ENCODE measurements around the gene JTB. TPM values are rescaled to one million over a fixed set of nuclear protein-coding genes. Genes with fewer than 3 reads are reported as not detected.

JTB gene
- total and polyA plus RNA-seq, 9 of the 15 experiments (the other 6 are each of a cell fraction or from before 2014, with no cell fraction given), result 24.7 to 308 (median 151) TPM

DNA sequence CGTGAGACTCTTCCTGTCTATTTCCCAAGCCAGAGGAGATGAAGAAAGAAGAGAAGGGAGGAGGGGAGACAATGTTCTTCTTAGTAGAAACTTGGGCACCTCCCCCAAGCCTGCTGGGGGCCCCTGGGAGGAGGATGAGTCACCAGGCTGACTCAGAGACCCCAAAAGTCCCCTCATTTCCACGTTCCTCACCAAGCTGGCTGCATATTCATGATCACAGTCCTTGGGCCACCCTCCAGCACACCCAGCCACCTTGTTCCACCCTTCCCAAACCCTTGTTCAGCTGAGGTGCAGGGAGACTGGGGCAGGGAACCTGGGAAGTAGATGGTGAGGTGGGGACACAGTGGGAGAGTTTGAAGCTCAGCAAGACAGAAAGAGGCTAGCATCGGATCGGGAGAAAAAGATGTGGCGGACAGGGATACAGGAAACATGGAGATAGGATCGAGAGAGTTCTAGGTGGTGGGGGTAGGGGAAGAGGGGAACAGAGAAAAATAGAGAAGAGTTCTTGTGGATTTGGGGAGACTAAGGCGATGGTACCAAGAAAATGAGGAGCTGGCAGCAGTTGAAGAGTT lies 8.0 kb upstream of the JTB start (continued):
- TF ChIP-seq MITF (IDR thresholded peaks at IDR 0.05) (no peak), CHD4 (IDR thresholded peaks at IDR 0.05; ENCODE audit: insufficient read depth, insufficient replicate concordance, low read depth, low read length, poor library complexity, severe bottlenecking) (no peak), SRSF9 (IDR thresholded peaks at IDR 0.05; ENCODE audit: borderline replicate concordance, low read depth, low read length) (no peak), NBN (IDR thresholded peaks at IDR 0.05; ENCODE audit: low read depth) (no peak), HDAC1 (IDR thresholded peaks at IDR 0.05) (peak in 1 of 2 experiments; percentile 72; a peak in 2 of 4 replicates), THAP12 (CRISPR knock-in tag; IDR thresholded peaks at IDR 0.05) (no peak), HMG20B (CRISPR knock-in tag; IDR thresholded peaks at IDR 0.05) (no peak), ILF3 (IDR thresholded peaks at IDR 0.05; ENCODE audit: borderline replicate concordance) (no peak), SMAD3 (CRISPR knock-in tag; conservative IDR thresholded peaks at IDR 0.05) (no peak), HIVEP1 (CRISPR knock-in tag; IDR thresholded peaks at IDR 0.05) (no peak), L3MBTL2 (IDR thresholded peaks at IDR 0.05) (no peak), GTF2B (IDR thresholded peaks at IDR 0.05; ENCODE audit: extremely low read depth, insufficient read length) (no peak), ZNF695 (CRISPR knock-in tag; IDR thresholded peaks at IDR 0.05) (no peak), ZNF408 (CRISPR knock-in tag; IDR thresholded peaks at IDR 0.05; ENCODE audit: low read depth) (no peak), PRPF4 (IDR thresholded peaks at IDR 0.05; ENCODE audit: insufficient read depth, low read depth, low read length, poor library complexity, severe bottlenecking) (no peak)
- TF ChIP-seq, protein P1, sequence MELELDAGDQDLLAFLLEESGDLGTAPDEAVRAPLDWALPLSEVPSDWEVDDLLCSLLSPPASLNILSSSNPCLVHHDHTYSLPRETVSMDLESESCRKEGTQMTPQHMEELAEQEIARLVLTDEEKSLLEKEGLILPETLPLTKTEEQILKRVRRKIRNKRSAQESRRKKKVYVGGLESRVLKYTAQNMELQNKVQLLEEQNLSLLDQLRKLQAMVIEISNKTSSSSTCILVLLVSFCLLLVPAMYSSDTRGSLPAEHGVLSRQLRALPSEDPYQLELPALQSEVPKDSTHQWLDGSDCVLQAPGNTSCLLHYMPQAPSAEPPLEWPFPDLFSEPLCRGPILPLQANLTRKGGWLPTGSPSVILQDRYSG (tag; conservative IDR thresholded peaks at IDR 0.05; ENCODE audit: low read depth), result no peak
- TF ChIP-seq, protein P2, sequence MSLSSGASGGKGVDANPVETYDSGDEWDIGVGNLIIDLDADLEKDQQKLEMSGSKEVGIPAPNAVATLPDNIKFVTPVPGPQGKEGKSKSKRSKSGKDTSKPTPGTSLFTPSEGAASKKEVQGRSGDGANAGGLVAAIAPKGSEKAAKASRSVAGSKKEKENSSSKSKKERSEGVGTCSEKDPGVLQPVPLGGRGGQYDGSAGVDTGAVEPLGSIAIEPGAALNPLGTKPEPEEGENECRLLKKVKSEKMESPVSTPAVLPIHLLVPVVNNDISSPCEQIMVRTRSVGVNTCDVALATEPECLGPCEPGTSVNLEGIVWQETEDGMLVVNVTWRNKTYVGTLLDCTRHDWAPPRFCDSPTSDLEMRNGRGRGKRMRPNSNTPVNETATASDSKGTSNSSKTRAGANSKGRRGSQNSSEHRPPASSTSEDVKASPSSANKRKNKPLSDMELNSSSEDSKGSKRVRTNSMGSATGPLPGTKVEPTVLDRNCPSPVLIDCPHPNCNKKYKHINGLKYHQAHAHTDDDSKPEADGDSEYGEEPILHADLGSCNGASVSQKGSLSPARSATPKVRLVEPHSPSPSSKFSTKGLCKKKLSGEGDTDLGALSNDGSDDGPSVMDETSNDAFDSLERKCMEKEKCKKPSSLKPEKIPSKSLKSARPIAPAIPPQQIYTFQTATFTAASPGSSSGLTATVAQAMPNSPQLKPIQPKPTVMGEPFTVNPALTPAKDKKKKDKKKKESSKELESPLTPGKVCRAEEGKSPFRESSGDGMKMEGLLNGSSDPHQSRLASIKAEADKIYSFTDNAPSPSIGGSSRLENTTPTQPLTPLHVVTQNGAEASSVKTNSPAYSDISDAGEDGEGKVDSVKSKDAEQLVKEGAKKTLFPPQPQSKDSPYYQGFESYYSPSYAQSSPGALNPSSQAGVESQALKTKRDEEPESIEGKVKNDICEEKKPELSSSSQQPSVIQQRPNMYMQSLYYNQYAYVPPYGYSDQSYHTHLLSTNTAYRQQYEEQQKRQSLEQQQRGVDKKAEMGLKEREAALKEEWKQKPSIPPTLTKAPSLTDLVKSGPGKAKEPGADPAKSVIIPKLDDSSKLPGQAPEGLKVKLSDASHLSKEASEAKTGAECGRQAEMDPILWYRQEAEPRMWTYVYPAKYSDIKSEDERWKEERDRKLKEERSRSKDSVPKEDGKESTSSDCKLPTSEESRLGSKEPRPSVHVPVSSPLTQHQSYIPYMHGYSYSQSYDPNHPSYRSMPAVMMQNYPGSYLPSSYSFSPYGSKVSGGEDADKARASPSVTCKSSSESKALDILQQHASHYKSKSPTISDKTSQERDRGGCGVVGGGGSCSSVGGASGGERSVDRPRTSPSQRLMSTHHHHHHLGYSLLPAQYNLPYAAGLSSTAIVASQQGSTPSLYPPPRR (CRISPR knock-in tag; IDR thresholded peaks at IDR 0.05; ENCODE audit: borderline replicate concordance), result no peak
